Measurements from ENCODE around the gene ELP1. TPM values are rescaled to one million over a fixed set of nuclear protein-coding genes. Genes with fewer than 3 reads are reported as not detected.

Gene ELP1
- 10 to 100 TPM; 23.1 to 34.5 (median 25.0) TPM for total RNA-seq
- 34.2 TPM for total RNA-seq (2013)
- 55.5 to 185 (median 135) reads per million in 29 experiments for total RNA-seq

DNA sequence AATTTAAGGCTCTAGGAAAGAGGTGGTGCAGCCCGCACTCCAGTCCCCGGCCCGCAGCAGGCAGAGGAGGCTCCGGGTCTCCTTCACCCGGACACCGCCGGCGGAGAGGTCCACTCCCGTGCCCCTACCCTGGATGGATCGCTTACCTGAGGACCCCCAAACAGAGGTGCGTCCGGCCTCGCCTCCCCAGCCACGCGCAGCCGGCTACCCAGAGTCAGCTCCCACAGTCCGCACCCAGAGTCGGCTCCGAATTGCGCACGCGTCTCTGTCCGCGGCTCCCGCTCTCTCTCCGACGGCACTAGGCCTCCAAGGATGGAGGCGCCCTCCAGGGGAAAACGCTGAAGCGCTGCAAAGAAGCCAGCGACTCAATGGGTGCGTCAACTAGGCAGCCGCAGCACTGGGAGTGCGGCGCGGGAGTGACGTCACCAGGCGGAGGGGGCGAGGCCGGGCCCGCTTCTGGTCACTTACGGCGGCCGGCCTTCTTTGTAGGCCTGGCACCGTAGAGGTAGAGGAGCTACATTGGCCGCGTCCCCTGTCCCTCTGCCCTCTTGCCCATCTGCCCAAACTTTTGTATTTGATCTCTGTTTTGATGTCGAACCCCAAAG is at the start of gene ELP1:
Gene ELP1 (minus strand): TSS at position 407 of the 605 bp plus-strand sequence. CDS start 2,978 bp downstream, outside the sequence.
- Mint-ChIP-seq H3K27me3 (no peaks in the 10 kb centered on the region), H3K27ac (peak within 1 kb of the TSS; percentile 95 to 96), H3K4me3 (peak within 1 kb of the TSS; percentile 97 to 99 (median 98)), H3K4me1 (peaks cover 40 to 48% (median 44%) of the 10 kb centered on the region in 3 donors), H3K36me3 (peaks cover 15% of the 10 kb centered on the region), H3K9me3 (no peaks in the 10 kb centered on the region)
- Histone ChIP-seq H3K27ac (ENCODE audit: low read length) (peak within 1 kb of the TSS; percentile 87), H3K36me3 (ENCODE audit: control insufficient read depth in 2 of 2, extremely low read depth in 1 of 2, insufficient read depth in 1 of 2, low read length in 1 of 2) (peaks cover 0 to 9% of the 10 kb centered on the region in 2 donors), H3K4me1 (ENCODE audit: control insufficient read depth in 1 of 2, extremely low read depth in 1 of 2, insufficient read depth in 2 of 2, low read length in 2 of 2) (peaks cover 10 to 26% of the 10 kb centered on the region in 2 experiments), H3K27me3 (replicated peaks in 1 of 2; ENCODE audit: control insufficient read depth in 2 of 2, extremely low read depth in 1 of 2, insufficient read depth in 2 of 2, low read length in 1 of 2) (no peaks in the 10 kb centered on the region), H3K4me3 (ENCODE audit: control insufficient read depth in 1 of 2, extremely low read depth in 1 of 2, low read length in 1 of 2) (peak within 1 kb of the TSS; percentile 97 to 98), H3K9me3 (no peaks in the 10 kb centered on the region)
- CTCF ChIA-PET: interaction anchor here in 1 of 2 donors (0.6 to 0.7 kb wide), 2 partner anchors 17 to 36 kb away, joined by 3 read pairs; no protein-coding TSS in a partner anchor
- whole genome bisulfite sequencing (ENCODE audit: insufficient coverage): under 1% methylated on average over 43 of the region's 48 CpGs
- peak; percentile 81 to 95 (median 89) for DNase-seq
- POLR2A ChIA-PET: interaction anchor here in 1 of 2 donors (0.6 kb wide), 1 partner anchor 11 kb away, joined by 3 read pairs; no protein-coding TSS in a partner anchor
- peak; percentile 85 to 88 (median 87) for ATAC-seq (replicated peaks in 1 of 4)

DNA sequence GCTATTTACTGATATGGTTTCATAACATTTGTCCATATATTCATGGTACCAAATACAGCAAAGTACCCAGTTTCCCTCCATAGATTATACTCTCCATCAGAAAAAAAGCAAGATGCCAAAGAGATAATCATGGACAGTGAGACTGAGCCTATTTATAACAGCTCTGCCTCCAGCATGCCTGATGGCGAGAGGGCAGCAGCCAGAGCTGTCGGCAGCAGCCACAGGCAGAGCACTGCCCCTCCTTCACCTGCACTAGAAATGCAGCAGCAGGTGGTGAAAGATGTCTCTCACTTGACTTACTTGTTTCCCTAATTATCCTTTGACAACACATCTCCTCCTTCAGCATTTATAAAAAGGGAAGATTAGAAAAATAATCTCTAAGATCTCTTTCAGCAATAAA is 47.0 kb upstream of the ELP1 start:
- ATAC-seq (replicated peaks in 1 of 4) (no peak), DNase-seq (no peak)
- no peak overlapping the region for H3K27ac Mint-ChIP-seq
- WGBS (ENCODE audit: insufficient coverage): no CpG with 5 or more reads among the region's 2 CpGs
- Histone ChIP-seq H3K27me3 (replicated peaks in 1 of 2; ENCODE audit: control insufficient read depth in 2 of 2, extremely low read depth in 1 of 2, insufficient read depth in 2 of 2, low read length in 1 of 2) (no peaks in the 10 kb centered on the region), H3K4me3 (ENCODE audit: control insufficient read depth in 1 of 2, extremely low read depth in 1 of 2, low read length in 1 of 2) (no peak overlapping the region), H3K36me3 (ENCODE audit: control insufficient read depth in 2 of 2, extremely low read depth in 1 of 2, insufficient read depth in 1 of 2, low read length in 1 of 2) (no peaks in the 10 kb centered on the region), H3K27ac (ENCODE audit: low read length) (no peak overlapping the region), H3K4me1 (ENCODE audit: control insufficient read depth in 1 of 2, extremely low read depth in 1 of 2, insufficient read depth in 2 of 2, low read length in 2 of 2) (no peaks in the 10 kb centered on the region), H3K9me3 (no peaks in the 10 kb centered on the region)
- H3K4me1 Mint-ChIP-seq: no peaks in the 10 kb centered on the region
- H3K27me3 Mint-ChIP-seq: no peaks in the 10 kb centered on the region
- POLR2A ChIA-PET: interaction anchor here in 1 of 2 donors (0.6 kb wide), 1 partner anchor 10 kb away, joined by 4 read pairs; no protein-coding TSS in a partner anchor
- H3K36me3 Mint-ChIP-seq: no peaks in the 10 kb centered on the region
- H3K4me3 Mint-ChIP-seq: no peak overlapping the region
- CTCF ChIA-PET: no interaction called here
- H3K9me3 Mint-ChIP-seq: no peaks in the 10 kb centered on the region

DNA sequence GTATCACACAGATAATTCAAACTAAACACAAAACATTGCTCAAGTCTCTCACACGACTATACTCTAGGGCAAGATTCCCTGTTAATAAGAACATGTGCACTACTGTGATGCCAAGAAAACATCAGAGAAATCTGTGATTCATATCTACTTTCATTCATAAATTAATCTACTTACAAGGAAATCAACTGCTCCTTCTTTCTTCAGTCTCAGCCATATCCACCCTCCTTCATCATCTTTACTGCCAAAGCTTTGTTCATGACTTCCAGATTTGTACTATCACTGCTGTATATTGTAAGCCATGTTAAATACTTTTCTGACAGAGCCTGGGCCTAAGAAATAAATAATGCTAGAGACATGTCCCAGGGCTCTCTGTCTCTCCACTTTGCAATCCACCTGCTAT is 44.3 kb upstream of the ELP1 start:
- CTCF ChIA-PET: no interaction called here
- Mint-ChIP-seq H3K9me3 (no peaks in the 10 kb centered on the region), H3K27me3 (no peaks in the 10 kb centered on the region), H3K4me1 (no peaks in the 10 kb centered on the region), H3K4me3 (no peak overlapping the region), H3K27ac (no peak overlapping the region), H3K36me3 (no peaks in the 10 kb centered on the region)
- Histone ChIP-seq H3K4me1 (ENCODE audit: control insufficient read depth in 1 of 2, extremely low read depth in 1 of 2, insufficient read depth in 2 of 2, low read length in 2 of 2) (no peaks in the 10 kb centered on the region), H3K27ac (ENCODE audit: low read length) (no peak overlapping the region), H3K4me3 (ENCODE audit: control insufficient read depth in 1 of 2, extremely low read depth in 1 of 2, low read length in 1 of 2) (no peak overlapping the region), H3K27me3 (replicated peaks in 1 of 2; ENCODE audit: control insufficient read depth in 2 of 2, extremely low read depth in 1 of 2, insufficient read depth in 2 of 2, low read length in 1 of 2) (no peaks in the 10 kb centered on the region), H3K9me3 (no peaks in the 10 kb centered on the region), H3K36me3 (ENCODE audit: control insufficient read depth in 2 of 2, extremely low read depth in 1 of 2, insufficient read depth in 1 of 2, low read length in 1 of 2) (no peaks in the 10 kb centered on the region)
- DNase-seq: no peak
- POLR2A ChIA-PET: no interaction called here
- no peak for ATAC-seq (replicated peaks in 1 of 4)
- WGBS (ENCODE audit: insufficient coverage): 83% methylated on average over 1 of the region's 1 CpG

GRCh38 chr9:108973895-108974294 is 40.0 kb upstream of the ELP1 start:
- no peak overlapping the region for H3K4me3 ChIP-seq (ENCODE audit: control insufficient read depth in 1 of 2, extremely low read depth in 1 of 2, low read length in 1 of 2)
- H3K4me1 ChIP-seq (ENCODE audit: control insufficient read depth in 1 of 2, extremely low read depth in 1 of 2, insufficient read depth in 2 of 2, low read length in 2 of 2): no peaks in the 10 kb centered on the region
- 79% methylated on average over 2 of the region's 5 CpGs for WGBS (ENCODE audit: insufficient coverage)
- DNase-seq (no peak), ATAC-seq (replicated peaks in 1 of 4) (no peak)
- H3K36me3 Mint-ChIP-seq: peaks cover 11% of the 10 kb centered on the region
- H3K27me3 ChIP-seq (replicated peaks in 1 of 2; ENCODE audit: control insufficient read depth in 2 of 2, extremely low read depth in 1 of 2, insufficient read depth in 2 of 2, low read length in 1 of 2): no peaks in the 10 kb centered on the region
- no peak overlapping the region for H3K27ac Mint-ChIP-seq
- H3K27me3 Mint-ChIP-seq: no peaks in the 10 kb centered on the region
- no peak overlapping the region for H3K4me3 Mint-ChIP-seq
- CTCF ChIA-PET: no interaction called here
- POLR2A ChIA-PET: no interaction called here
- no peak overlapping the region for H3K27ac ChIP-seq (ENCODE audit: low read length)
- no peaks in the 10 kb centered on the region for H3K9me3 ChIP-seq
- no peaks in the 10 kb centered on the region for H3K4me1 Mint-ChIP-seq
- H3K36me3 ChIP-seq (ENCODE audit: control insufficient read depth in 2 of 2, extremely low read depth in 1 of 2, insufficient read depth in 1 of 2, low read length in 1 of 2): no peaks in the 10 kb centered on the region
- peaks cover 8 to 13% (median 10%) of the 10 kb centered on the region in 3 donors for H3K9me3 Mint-ChIP-seq

DNA sequence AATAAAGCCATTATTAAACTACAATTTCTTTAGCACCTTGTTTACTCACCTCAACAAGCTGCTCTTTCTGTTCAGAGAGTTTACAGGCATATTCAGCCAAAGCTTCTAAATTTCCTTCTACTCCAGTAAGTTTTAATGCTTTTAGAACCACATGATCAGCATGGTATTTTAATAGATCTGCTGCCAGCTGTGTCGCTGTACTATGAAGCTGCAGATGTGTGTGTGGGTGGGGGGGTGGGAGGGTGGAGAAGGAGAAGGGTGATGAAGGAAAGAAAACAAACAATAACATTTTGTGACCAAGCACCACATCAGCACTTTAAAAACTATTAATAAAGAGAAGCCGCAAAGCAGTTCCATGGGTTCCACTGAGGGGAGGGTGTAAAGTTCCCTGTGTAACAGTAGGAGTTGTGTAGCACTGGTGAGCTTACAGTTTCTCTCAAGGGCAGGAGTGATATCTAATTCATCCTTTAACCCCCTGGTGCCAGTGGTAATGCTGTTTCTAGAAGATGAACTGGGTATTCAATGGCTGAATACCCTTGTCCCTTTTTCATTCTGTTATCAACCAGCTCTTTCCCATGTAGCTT is 38.8 kb upstream of the ELP1 start:
- no peak overlapping the region for H3K27ac Mint-ChIP-seq

GRCh38 chr9:108972186-108972585 is 38.3 kb upstream of the ELP1 start:
- Mint-ChIP-seq H3K27ac (no peak overlapping the region), H3K27me3 (no peaks in the 10 kb centered on the region), H3K9me3 (peaks cover 8 to 13% (median 10%) of the 10 kb centered on the region in 3 donors), H3K4me1 (no peaks in the 10 kb centered on the region), H3K36me3 (peaks cover 11% of the 10 kb centered on the region), H3K4me3 (no peak overlapping the region)
- no peak overlapping the region for H3K27ac ChIP-seq (ENCODE audit: low read length)
- POLR2A ChIA-PET: no interaction called here
- H3K9me3 ChIP-seq: no peaks in the 10 kb centered on the region
- H3K4me3 ChIP-seq (ENCODE audit: control insufficient read depth in 1 of 2, extremely low read depth in 1 of 2, low read length in 1 of 2): no peak overlapping the region
- DNase-seq (no peak), ATAC-seq (replicated peaks in 1 of 4) (no peak)
- H3K4me1 ChIP-seq (ENCODE audit: control insufficient read depth in 1 of 2, extremely low read depth in 1 of 2, insufficient read depth in 2 of 2, low read length in 2 of 2): no peaks in the 10 kb centered on the region
- H3K27me3 ChIP-seq (replicated peaks in 1 of 2; ENCODE audit: control insufficient read depth in 2 of 2, extremely low read depth in 1 of 2, insufficient read depth in 2 of 2, low read length in 1 of 2): no peaks in the 10 kb centered on the region
- no peaks in the 10 kb centered on the region for H3K36me3 ChIP-seq (ENCODE audit: control insufficient read depth in 2 of 2, extremely low read depth in 1 of 2, insufficient read depth in 1 of 2, low read length in 1 of 2)
- 100% methylated on average over 1 of the region's 3 CpGs for WGBS (ENCODE audit: insufficient coverage)
- CTCF ChIA-PET: interaction anchor here in 1 of 2 donors (0.6 kb wide), 1 partner anchor 204 kb away, joined by 4 read pairs; no protein-coding TSS in a partner anchor

More for the DNA sequence above, 38.8 kb upstream of the ELP1 start:
- no peaks in the 10 kb centered on the region for H3K36me3 ChIP-seq (ENCODE audit: control insufficient read depth in 2 of 2, extremely low read depth in 1 of 2, insufficient read depth in 1 of 2, low read length in 1 of 2)
- Mint-ChIP-seq H3K27me3 (no peaks in the 10 kb centered on the region), H3K36me3 (peaks cover 11% of the 10 kb centered on the region), H3K9me3 (peaks cover 8 to 13% (median 10%) of the 10 kb centered on the region in 3 donors), H3K4me3 (no peak overlapping the region), H3K4me1 (no peaks in the 10 kb centered on the region)
- ChIA-PET POLR2A (no interaction called here), CTCF (interaction anchor here in 1 of 2 donors (0.6 kb wide), 1 partner anchor 204 kb away, joined by 4 read pairs; no protein-coding TSS in a partner anchor)
- H3K27me3 ChIP-seq (replicated peaks in 1 of 2; ENCODE audit: control insufficient read depth in 2 of 2, extremely low read depth in 1 of 2, insufficient read depth in 2 of 2, low read length in 1 of 2): no peaks in the 10 kb centered on the region
- H3K9me3 ChIP-seq: no peaks in the 10 kb centered on the region
- DNase-seq (no peak), ATAC-seq (replicated peaks in 1 of 4) (no peak)
- H3K4me3 ChIP-seq (ENCODE audit: control insufficient read depth in 1 of 2, extremely low read depth in 1 of 2, low read length in 1 of 2): no peak overlapping the region
- H3K4me1 ChIP-seq (ENCODE audit: control insufficient read depth in 1 of 2, extremely low read depth in 1 of 2, insufficient read depth in 2 of 2, low read length in 2 of 2): no peaks in the 10 kb centered on the region
- no peak overlapping the region for H3K27ac ChIP-seq (ENCODE audit: low read length)
- WGBS (ENCODE audit: insufficient coverage): no CpG with 5 or more reads among the region's 2 CpGs

Data from T-cell (primary cell).